ENCODE data around the gene AMT. TPM values are rescaled to one million over a fixed set of nuclear protein-coding genes. Genes with fewer than 3 reads are reported as not detected.
A peak's percentile ranks its signal among the peaks of the same experiment; 100 is the strongest.

Gene AMT
- total RNA-seq (2022) (1.6 and 2.5 TPM in 2 replicates), Bru-seq, nascent RNA (percentile 44 among the genes with signal in this experiment), BruChase-seq, experiment 1, labeled RNA remaining after a 2-hour chase (percentile 49 among the genes with signal in this experiment), BruChase-seq, experiment 2, labeled RNA remaining after a 6-hour chase (percentile 53 among the genes with signal in this experiment)
- long read RNA-seq, partial matches to known transcripts, result 2 of 5 reads
- long read RNA-seq, other reads (novel, unspliced or antisense), result 0 of 5 reads

- no peak within 1 kb of the TSS for H3K4me3 ChIP-seq (ENCODE audit: low read depth, low read length)
- CTCF ChIA-PET, result interaction anchor here (0.6 to 1.0 kb wide), 4 partner anchors 27 to 82 kb away, joined by 3 to 6 read pairs (median 4); partner anchors contain the start of gene USP4
- peaks cover 11% of the 10 kb centered on the region for H3K36me3 Mint-ChIP-seq (ENCODE audit: insufficient read depth, unreplicated experiment)
- peak within 1 kb of the TSS; percentile 53 for H3K27ac Mint-ChIP-seq (ENCODE audit: unreplicated experiment)
- H3K27me3 Mint-ChIP-seq (ENCODE audit: insufficient read depth, unreplicated experiment), result no peaks in the 10 kb centered on the region
- DNase-seq, result peak; percentile 41 to 44
- peaks cover 25% of the 10 kb centered on the region for H3K4me1 ChIP-seq
- H3K4me3 Mint-ChIP-seq (ENCODE audit: unreplicated experiment), result peak within 1 kb of the TSS; percentile 59
- TF ChIP-seq CTCF (IDR thresholded peaks at IDR 0.05; ENCODE audit: insufficient read depth in 1 of 2, low read depth in 1 of 2, low read length in 1 of 2, severe bottlenecking in 1 of 2, unreplicated experiment in 1 of 2), result no peak
- no peaks in the 10 kb centered on the region for H3K9me3 Mint-ChIP-seq (ENCODE audit: unreplicated experiment)
- no peaks in the 10 kb centered on the region for H3K27me3 ChIP-seq (replicated peaks; ENCODE audit: control insufficient read depth, insufficient read depth, low read length)
- no peaks in the 10 kb centered on the region for H3K9me3 ChIP-seq
- no TSS peak for BruUV-seq (replicated peaks)
- H3K36me3 ChIP-seq (ENCODE audit: control insufficient read depth, insufficient read depth, low read length), result no peaks in the 10 kb centered on the region; the same call in 1 of the 2 replicates
- POLR2A ChIA-PET, result interaction anchor here (0.8 kb wide), 1 partner anchor 11 kb away, joined by 4 read pairs; the partner anchor contains the start of gene RHOA
- intact Hi-C loops (cut with micrococcal nuclease; ENCODE audit: unreplicated experiment), result no loop called here
- peaks cover 10% of the 10 kb centered on the region for H3K4me1 Mint-ChIP-seq (ENCODE audit: low read depth, unreplicated experiment)
Measured at GRCh38 chr3:49422379-49423248, at the start of gene AMT. TSS of gene AMT (minus strand) at chr3:49422473. CDS start at chr3:49422450, 23 bp downstream.

- POLR2A ChIA-PET, result interaction anchor here (0.6 to 3.0 kb wide), 7 partner anchors 9 to 69 kb away, joined by 5 to 26 read pairs (median 9); partner anchors contain the start of genes NICN1 and RHOA
- CTCF ChIA-PET, result interaction anchor here (0.8 to 4.4 kb wide), 6 partner anchors 10 to 130 kb away, joined by 3 to 24 read pairs (median 8); no protein-coding TSS in a partner anchor
- Histone ChIP-seq H3K4me1 (peaks cover 44% of the 10 kb centered on the region), H3K9me3 (no peaks in the 10 kb centered on the region), H3K4me3 (ENCODE audit: low read depth, low read length) (peak overlapping the region; percentile 89), H3K36me3 (ENCODE audit: control insufficient read depth, insufficient read depth, low read length) (no peaks in the 10 kb centered on the region), H3K27me3 (replicated peaks; ENCODE audit: control insufficient read depth, insufficient read depth, low read length) (no peaks in the 10 kb centered on the region)
- Mint-ChIP-seq H3K9me3 (ENCODE audit: unreplicated experiment) (no peaks in the 10 kb centered on the region), H3K36me3 (ENCODE audit: insufficient read depth, unreplicated experiment) (peaks cover 63% of the 10 kb centered on the region), H3K27ac (ENCODE audit: unreplicated experiment) (peak overlapping the region; percentile 98), H3K4me1 (ENCODE audit: low read depth, unreplicated experiment) (peaks cover 13% of the 10 kb centered on the region), H3K27me3 (ENCODE audit: insufficient read depth, unreplicated experiment) (no peaks in the 10 kb centered on the region), H3K4me3 (ENCODE audit: unreplicated experiment) (peak overlapping the region; percentile 84)
- intact Hi-C loops (cut with micrococcal nuclease; ENCODE audit: unreplicated experiment), result no loop called here
- no peak for TF ChIP-seq CTCF (IDR thresholded peaks at IDR 0.05; ENCODE audit: insufficient read depth in 1 of 2, low read depth in 1 of 2, low read length in 1 of 2, severe bottlenecking in 1 of 2, unreplicated experiment in 1 of 2)
- DNase-seq, result no peak
- TSS peak; percentile 77 for BruUV-seq (replicated peaks)
Measured at GRCh38 chr3:49470714-49471420, 48.6 kb upstream of the AMT start.
